Progenitor cell of endocrine pancreas (in vitro differentiated cells): Measurements from ENCODE around the gene ZRANB1. TPM values are rescaled to one million over a fixed set of nuclear protein-coding genes. Genes with fewer than 3 reads are reported as not detected.

Experiments used
- DNase-seq: peaks from one replicate; pipeline ENCODE4 v3.0.0; 2021; ENCODE audit warnings: low spot score; ENCODE audit not compliant: unreplicated experiment
- H3K27ac Mint-ChIP-seq: 2 replicates; pipeline ENCODE4 v1.8.0; 2021; ENCODE audit warnings: mild to moderate bottlenecking, moderate library complexity, mixed read lengths
- H3K27me3 Mint-ChIP-seq: 2 replicates; pipeline ENCODE4 v1.8.0; 2021; ENCODE audit warnings: mixed read lengths
- H3K36me3 Mint-ChIP-seq: 2 replicates; pipeline ENCODE4 v1.8.0; 2022; ENCODE audit warnings: mixed read lengths; ENCODE audit not compliant: insufficient read depth
- H3K4me1 Mint-ChIP-seq: 2 replicates; pipeline ENCODE4 v1.8.0; 2021; ENCODE audit warnings: low read depth, mixed read lengths
- H3K4me3 Mint-ChIP-seq: 2 replicates; pipeline ENCODE4 v1.8.0; 2021; ENCODE audit warnings: low read depth, mild to moderate bottlenecking, moderate library complexity, mixed read lengths
- H3K9me3 Mint-ChIP-seq: 2 replicates; pipeline ENCODE4 v1.8.0; 2021; ENCODE audit warnings: low read depth, mixed read lengths
- CTCF ChIP-seq: fragments of 200-600 bp; sonication (generic); IDR thresholded peaks from one replicate; pipeline ENCODE4 v1.5.0; 2021; ENCODE audit warnings: antibody characterized with exemption, mild to moderate bottlenecking; ENCODE audit not compliant: unreplicated experiment
- total RNA-seq: library from RNA; stranded (reverse); gene quantifications from 2 replicates; pipeline ENCODE4 v1.2.1, GENCODE V29; 2021

Gene ZRANB1
- total RNA-seq, 1 donor from 2014 or later, result 31.1 TPM

GRCh38 chr10:124961248-124961570 is 19.3 kb downstream of the ZRANB1 start:
- peak overlapping the region; percentile 69 for H3K27ac Mint-ChIP-seq
- H3K27me3 Mint-ChIP-seq, result no peaks in the 10 kb centered on the region
- no peak overlapping the region for H3K4me3 Mint-ChIP-seq
- no peaks in the 10 kb centered on the region for H3K9me3 Mint-ChIP-seq
- DNase-seq, result no peak
- peaks cover 3% of the 10 kb centered on the region for H3K4me1 Mint-ChIP-seq
- no peaks in the 10 kb centered on the region for H3K36me3 Mint-ChIP-seq
- no peak for TF ChIP-seq CTCF

- no peak for DNase-seq
Measured at GRCh38 chr10:124962421-124962820, 20.5 kb downstream of the ZRANB1 start.

DNA sequence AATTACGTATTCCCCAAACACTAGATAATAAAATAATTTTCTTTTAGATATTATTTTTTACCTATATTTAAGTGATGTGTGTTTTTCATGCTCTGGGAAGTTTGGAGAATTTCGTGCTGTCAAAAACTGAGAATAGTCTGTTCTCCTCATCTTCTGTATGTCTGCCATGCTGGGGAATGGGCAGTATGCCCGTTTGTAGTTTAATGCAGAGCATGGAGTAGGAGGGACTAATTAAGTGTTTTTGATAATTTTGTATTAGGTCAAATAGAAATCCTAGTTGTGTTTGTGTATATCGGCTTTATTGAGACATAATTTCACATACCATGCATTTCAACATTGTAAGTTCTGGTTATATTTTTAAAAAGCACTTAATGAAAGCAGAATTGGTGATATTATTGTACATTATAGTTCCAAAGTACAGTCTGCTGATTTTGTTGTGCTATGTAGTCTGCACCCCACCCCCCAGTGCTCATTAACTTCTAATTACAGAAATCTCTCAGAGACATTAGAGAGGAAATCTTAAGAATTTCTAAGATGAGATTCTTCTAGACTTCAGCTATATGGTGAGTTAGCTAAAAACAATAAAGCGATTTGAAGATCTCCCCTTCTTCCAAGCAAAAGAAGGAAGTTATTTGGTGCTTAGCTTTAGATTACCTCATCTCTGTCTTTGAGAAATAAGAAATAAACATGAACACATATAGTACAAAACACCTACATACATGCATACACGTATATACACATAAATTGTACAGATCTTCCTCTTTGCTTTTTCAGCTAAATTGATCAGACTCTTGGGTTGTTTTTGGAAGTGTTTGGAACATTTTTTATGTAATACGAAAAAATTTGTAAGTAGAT is 22.2 kb downstream of the ZRANB1 start:
- no peaks in the 10 kb centered on the region for H3K9me3 Mint-ChIP-seq

More at GRCh38 chr10:124962421-124962820, 20.5 kb downstream of the ZRANB1 start:
- no peaks in the 10 kb centered on the region for H3K9me3 Mint-ChIP-seq
- no peaks in the 10 kb centered on the region for H3K27me3 Mint-ChIP-seq
- peaks cover 4% of the 10 kb centered on the region for H3K36me3 Mint-ChIP-seq
- no peak overlapping the region for H3K27ac Mint-ChIP-seq
- H3K4me1 Mint-ChIP-seq, result peaks cover 3% of the 10 kb centered on the region
- TF ChIP-seq CTCF, result no peak
- no peak overlapping the region for H3K4me3 Mint-ChIP-seq

DNA sequence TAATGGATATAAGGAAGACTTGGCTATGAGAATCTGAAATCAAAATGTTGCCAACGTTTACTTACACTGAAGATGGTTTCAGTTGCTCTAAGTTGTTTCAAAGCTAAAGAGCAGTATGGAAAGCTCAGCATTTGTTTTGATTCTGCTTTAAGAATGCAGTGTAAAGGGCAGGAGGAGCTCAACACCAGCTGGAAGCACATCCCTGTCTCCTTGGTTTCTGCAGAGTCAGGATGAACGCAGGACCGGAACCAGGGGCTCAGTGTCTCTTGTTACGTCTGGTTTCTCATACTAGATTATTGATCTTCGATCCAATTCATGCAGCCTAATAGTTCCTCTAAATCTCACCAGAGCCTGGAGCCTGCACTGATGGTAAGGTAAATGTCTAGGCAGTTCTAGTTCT is 24.1 kb downstream of the ZRANB1 start:
- H3K27ac Mint-ChIP-seq, result peak overlapping the region; percentile 27
- no peaks in the 10 kb centered on the region for H3K9me3 Mint-ChIP-seq

More for the DNA sequence above, 22.2 kb downstream of the ZRANB1 start:
- Mint-ChIP-seq H3K27me3 (no peaks in the 10 kb centered on the region), H3K4me1 (peaks cover 3% of the 10 kb centered on the region), H3K36me3 (peaks cover 9% of the 10 kb centered on the region), H3K4me3 (no peak overlapping the region), H3K27ac (no peak overlapping the region)
- no peak for TF ChIP-seq CTCF
- no peak for DNase-seq

DNA sequence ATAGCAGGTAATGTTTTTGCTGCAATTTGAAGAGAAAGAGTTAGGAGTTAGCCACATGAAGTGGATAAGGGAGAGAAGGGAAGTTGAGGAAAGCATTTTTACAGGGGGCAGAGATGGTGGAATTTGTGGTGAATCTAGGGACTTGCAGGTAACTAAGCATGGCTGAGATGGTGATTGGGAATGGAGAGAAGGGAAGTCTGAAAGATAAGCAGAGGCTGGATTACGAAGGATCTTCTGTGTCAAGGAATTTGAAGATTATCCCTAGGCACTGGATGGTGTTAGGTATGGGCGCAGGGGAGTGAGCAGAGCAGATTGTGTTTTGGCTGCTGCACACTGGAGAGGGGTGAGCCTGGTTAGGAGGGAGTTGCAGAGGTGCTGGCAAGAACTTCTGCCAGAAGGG is 25.3 kb downstream of the ZRANB1 start:
- Mint-ChIP-seq H3K4me3 (no peak overlapping the region), H3K27me3 (no peaks in the 10 kb centered on the region)

More for the DNA sequence above, 24.1 kb downstream of the ZRANB1 start:
- no peak overlapping the region for H3K4me3 Mint-ChIP-seq
- H3K4me1 Mint-ChIP-seq, result peaks cover 3% of the 10 kb centered on the region
- TF ChIP-seq CTCF, result no peak
- no peak for DNase-seq
- peaks cover 12% of the 10 kb centered on the region for H3K36me3 Mint-ChIP-seq
- no peaks in the 10 kb centered on the region for H3K27me3 Mint-ChIP-seq

More for the DNA sequence above, 25.3 kb downstream of the ZRANB1 start:
- H3K9me3 Mint-ChIP-seq, result no peaks in the 10 kb centered on the region
- no peak for TF ChIP-seq CTCF
- peaks cover 12% of the 10 kb centered on the region for H3K36me3 Mint-ChIP-seq
- no peak for DNase-seq
- peaks cover 3% of the 10 kb centered on the region for H3K4me1 Mint-ChIP-seq
- H3K27ac Mint-ChIP-seq, result no peak overlapping the region
